Activated T-helper 1 cell treated with Interleukin-2 at 50 U/mL for 16 hours (primary cell): ENCODE data around the gene UBE2G2.

Source experiments
- DNase-seq: peaks from one replicate; pipeline ENCODE4 v3.0.0-alpha.2; 2020; ENCODE audit warnings: low read depth

The UBE2G2 gene

DNA sequence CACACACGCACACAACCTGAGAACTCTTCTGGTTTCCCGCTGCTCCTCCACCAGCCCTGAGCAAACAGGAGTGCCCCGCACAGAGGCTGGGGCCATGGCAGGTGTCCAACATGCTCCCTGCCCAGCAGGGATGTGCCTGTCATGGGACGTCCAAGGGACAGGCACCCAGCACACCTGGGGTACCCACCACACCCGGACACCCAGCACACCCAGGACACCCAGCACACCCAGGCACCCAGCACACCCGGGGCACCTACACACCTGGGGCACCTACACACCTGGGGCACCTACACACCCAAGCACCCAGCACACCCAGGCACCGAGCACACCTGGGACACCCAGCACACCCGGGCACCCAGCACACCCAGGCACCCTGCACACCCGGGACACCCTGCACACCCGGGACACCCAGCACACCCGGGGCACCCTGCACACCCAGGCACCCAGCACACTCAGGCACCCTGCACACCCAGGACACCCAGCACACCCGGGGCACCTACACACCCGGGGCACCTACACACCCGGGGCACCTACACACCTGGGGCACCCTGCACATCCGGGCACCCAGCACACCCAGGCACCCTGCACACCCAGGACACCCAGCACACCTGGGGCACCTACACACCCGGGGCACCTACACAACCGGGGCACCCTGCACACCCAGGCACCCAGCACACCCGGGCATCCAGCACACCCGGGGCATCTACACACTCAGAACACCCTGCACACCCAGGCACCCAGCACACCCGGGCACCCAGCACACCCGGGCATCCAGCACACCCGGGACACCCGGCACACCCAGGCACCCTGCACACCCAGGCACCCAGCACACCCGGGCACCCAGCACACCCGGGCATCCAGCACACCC lies 37.9 kb downstream of the UBE2G2 start:
- no peak for DNase-seq

- DNase-seq: no peak
Measured at GRCh38 chr21:44763050-44763378, 38.6 kb downstream of the UBE2G2 start.

- DNase-seq: no peak
Measured at GRCh38 chr21:44762221-44763049, 39.2 kb downstream of the UBE2G2 start.

GRCh38 chr21:44761747-44762208 lies 39.8 kb downstream of the UBE2G2 start:
- DNase-seq: no peak

DNA sequence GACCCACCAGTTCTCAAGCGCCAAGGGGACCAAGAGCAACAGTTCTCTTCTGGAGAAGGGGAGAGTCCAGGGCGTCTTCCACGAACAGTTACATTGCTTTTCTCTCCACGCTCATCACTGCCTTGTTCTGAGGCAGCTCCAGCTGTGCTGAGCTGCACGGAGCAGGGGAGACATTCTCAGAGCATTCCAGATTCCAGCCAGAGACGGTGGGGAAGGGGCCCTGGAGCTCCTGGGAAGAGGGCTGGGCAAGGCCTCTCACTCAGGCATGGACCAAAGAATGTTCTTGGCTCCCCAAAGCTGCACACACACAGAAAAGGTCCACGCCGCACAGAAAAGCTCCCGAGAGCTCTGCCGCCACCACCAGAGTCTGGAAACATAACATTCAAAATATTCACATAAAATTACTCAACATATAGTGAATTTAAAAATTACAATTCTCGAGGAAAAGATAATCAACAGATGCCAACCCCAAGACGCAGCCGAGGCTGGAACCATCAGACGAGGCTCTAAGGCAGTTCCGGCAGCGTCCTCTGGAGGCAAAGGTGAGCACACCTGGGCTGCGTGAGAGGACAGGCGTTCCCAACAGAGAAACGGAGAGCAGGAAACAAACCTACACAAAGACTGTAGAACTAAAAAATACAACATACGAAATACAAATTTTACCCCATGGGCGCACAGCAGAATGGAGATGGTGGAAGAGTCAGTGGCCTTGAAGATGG lies 40.5 kb downstream of the UBE2G2 start:
- no peak for DNase-seq

GRCh38 chr21:44760376-44760775 lies 41.2 kb downstream of the UBE2G2 start:
- DNase-seq: no peak

DNA sequence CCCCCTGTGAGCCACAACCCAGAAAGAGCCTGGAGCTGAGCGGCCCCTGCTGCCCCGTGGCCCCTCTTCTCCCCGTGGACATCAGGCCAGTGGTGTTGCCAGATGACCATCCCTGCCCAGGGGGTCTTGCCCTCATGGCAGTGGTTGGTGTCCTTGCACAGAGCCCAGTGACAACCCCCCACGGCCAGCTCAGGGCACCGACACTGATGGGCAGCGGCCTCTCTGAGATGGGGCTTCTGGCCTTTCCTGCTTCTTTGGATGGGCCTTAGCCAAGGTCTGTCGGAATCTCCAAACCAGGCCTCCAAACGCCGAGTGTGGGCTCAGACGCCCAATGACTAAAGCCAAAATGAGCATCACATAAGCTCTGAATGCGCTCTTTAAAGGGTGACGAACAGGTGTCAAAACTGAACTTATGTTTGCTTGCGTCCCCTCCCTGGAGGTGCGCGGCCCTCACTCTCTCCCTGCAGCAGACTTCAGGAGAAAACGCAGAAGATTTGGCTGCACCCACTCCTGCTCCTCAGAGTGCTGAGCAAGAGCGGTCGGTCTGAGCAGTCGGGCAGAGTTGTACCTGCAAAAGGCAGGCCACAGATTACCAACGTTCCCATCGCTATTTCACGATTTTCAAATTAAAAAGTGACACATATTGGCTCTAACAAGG lies 41.9 kb downstream of the UBE2G2 start:
- no peak for DNase-seq

DNA sequence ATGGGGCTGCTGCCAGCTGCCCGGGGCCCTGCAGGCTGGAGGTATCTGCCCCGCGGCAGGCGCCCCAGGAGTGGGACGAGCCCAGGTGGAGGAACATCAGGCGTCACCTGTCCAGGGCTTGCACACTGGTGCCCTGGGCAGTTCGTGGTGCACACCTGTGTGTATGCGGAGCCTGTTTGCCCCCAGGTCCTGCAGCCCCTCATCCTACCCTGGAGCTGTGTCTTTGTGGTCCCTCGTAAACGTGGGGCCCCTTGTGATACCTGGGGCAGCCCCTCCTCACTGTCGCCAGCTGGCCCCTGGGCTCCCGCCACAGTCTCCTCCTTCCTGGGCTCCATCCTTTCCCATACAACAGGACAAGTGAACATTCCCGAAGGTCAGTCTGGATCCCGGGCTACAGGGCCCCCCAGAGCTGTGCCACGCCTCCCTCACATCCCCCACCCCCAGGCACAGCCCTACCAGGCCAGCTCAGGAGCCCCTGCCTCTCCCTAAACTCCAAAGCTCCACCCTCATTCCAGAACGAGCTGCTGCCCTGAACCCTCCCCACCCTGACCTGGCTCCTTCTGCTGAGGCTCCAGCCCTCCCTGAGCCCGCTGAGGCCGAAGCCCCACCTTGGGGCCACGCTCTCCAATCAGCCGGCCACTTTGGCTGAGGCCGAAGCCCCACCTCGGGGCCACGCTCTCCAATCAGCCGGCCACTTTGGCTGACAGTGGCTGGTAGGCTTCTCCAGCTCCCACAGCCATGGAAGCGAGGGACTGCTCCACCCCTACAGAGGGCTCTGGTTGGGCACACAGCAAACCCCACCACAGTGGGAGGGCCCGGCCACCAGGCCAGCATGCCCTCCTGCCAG lies 42.6 kb downstream of the UBE2G2 start:
- no peak for DNase-seq

- DNase-seq: no peak
Measured at GRCh38 chr21:44758141-44758561, 43.5 kb downstream of the UBE2G2 start.

DNA sequence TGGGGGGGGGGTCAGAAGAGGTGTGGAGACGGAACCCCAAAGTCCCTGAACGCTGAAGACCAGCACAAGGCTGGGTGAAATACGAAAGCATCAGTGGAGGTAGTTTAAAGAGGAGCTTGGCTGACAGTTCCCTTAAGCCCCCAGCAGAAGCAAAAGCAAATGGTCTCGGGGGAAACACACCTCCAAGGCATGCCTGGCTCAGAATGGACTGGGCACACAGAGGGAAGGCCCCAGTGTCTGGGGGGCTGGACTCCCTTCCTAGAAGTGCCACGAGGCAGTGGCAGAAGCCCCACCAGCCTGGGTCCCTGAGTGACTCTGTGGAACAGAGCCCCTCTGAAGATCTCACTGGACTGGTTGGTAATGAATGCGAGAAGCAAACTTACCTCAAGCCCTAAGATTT lies 43.9 kb downstream of the UBE2G2 start:
- no peak for DNase-seq

DNA sequence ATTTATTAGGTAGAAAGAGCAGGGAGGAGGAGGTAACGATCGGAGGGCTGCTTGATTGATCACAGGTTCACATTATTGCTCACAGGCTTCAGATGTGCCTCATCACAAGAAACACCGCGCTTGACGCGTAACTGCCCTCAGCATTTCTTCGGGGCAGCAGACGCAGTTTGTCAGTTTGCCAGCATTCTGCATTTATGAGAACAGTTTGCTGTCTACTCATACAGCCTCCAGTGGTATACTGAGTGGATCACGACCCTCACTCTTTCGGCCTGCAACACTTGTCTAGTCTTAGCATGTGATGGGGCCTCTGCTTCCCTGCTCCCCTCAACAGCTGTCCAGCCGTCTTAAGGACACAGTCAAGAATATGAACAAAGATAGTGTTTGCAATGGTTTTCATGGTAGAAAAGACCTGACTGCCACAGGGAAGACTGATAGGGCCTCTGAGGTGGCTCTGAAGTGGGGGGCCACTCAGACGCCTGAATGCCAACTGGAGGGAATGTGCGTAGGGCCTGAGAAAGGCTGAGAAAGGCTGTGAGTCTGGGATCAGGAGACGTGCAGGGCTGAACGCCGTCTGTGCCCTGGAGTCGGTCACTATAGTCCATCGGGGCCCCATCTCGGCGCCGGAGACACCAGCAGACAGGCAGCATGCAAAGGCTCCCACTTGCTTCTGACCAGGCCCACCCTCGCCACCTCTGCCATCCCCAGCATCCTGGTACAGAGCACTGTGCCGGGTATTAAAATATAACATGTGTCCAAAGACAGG lies 45.0 kb downstream of the UBE2G2 start:
- no peak for DNase-seq

- DNase-seq: no peak
Measured at GRCh38 chr21:44755227-44755626, 46.4 kb downstream of the UBE2G2 start.

DNA sequence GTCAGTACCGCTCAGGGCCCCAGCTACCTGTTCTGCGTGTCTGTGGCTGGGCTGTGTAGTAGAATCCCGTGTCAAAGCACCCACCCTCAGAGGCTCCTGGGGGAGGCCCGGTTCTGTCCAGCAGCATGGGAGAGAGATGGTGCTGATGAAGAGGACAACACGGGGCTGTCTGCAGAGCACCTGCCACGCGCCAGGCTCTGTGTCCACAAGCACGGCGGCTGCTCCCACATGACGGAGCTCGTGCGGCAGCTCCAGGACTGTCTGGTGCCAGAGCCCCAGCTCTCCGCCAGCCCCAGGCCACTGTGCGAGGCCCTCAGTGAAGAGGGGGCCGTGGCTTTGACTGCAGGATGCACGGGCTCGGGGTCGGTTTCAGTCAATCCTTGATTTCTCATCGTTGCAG lies 48.3 kb downstream of the UBE2G2 start:
- DNase-seq: no peak

DNA sequence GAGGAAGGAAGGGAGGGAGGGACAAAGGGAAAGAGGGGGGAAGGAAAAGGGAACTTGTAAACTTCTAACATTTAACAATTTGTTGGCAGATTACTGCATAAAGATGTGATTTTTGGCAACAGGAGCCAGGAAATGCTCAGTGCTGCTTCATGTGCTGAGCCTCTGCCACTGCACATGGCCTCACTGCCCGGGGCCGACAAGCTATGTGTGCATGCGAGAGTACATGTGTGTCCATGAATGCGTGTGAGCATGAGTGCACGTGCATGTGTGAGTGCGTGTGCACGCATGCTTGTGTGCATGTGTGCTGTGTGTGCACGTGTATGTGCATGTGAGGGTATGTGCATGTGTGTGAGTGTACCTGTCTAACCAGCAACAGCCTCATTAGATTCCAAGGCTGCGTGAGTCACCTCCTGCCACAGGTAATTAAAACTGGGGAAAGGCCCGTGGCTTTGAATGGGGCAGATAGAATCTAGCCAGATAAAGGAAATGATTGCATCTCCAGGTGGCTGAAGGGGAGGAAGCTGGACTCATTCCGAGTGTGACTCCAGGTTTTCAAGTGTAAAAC lies 48.9 kb downstream of the UBE2G2 start:
- DNase-seq: no peak

DNA sequence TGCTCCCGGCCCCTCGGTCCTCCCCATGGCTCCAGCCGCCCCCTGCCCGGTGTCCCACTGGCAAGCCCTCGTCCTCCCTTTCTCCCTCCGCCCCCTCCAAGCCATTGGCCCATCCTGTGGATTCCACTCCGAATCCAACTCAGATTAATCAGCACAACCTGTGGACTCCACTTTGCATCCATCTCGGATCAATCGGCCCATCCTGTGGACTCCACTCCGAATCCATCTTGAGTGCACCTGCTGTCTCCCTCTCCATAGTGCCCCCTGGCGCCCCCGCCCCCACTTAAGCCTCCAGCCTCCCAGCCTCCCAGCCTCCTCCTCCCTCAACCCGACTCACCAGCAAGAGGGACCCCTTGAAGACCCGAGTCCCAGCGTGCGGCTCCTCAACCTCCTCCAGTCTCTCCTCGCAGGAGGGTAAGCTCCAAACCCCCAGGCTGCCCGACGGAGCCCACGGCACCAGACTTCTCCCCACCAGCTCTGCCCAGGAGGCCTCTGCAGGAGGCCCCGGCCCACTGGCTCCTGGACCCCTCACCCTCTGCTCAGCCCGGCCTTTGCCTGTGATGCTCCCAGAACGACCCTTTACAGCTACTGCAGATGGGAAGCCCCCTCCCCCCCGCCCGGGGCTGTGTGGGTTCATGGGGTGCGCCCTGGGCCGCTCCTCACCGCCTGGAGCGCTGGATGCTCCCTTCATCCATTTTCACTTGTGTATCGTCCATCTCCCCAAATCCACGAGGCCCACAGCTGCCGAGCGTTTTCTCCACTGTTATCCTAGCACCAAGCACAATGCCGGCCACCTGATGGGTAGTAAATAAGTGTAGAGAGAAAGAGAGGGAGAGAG lies 49.6 kb downstream of the UBE2G2 start:
- no peak for DNase-seq

DNA sequence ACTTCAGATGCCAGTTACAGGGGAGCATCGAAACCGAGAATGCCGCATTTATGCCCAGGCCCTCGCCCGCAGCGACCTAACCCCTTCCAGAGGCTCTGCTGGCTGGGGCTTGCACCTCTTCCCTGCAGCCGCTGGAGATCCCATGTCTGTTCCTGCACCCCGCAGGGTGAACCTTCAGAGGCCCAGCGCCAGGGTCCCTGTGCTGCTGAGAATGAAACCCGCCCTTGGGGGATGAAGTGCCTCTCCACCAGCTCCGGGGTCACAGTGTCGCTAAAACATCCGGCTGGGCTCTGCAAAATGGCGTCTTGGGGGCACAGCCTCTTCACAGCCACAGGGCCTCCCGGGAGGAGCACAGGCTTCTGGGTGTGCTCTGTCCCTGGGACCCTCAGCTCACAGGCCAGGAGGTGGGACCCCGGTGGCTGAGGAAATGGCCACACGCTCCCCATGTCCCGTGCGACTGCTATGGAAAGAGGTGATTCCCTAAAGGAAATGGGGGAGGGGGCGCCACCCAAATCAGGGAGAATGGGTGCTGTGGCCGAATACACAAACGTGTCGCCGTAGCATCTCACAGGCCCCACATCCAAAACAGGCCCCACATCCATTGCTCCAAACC lies 50.3 kb downstream of the UBE2G2 start:
- DNase-seq: no peak

GRCh38 chr21:44750675-44751025 lies 51.0 kb downstream of the UBE2G2 start:
- no peak for DNase-seq

DNA sequence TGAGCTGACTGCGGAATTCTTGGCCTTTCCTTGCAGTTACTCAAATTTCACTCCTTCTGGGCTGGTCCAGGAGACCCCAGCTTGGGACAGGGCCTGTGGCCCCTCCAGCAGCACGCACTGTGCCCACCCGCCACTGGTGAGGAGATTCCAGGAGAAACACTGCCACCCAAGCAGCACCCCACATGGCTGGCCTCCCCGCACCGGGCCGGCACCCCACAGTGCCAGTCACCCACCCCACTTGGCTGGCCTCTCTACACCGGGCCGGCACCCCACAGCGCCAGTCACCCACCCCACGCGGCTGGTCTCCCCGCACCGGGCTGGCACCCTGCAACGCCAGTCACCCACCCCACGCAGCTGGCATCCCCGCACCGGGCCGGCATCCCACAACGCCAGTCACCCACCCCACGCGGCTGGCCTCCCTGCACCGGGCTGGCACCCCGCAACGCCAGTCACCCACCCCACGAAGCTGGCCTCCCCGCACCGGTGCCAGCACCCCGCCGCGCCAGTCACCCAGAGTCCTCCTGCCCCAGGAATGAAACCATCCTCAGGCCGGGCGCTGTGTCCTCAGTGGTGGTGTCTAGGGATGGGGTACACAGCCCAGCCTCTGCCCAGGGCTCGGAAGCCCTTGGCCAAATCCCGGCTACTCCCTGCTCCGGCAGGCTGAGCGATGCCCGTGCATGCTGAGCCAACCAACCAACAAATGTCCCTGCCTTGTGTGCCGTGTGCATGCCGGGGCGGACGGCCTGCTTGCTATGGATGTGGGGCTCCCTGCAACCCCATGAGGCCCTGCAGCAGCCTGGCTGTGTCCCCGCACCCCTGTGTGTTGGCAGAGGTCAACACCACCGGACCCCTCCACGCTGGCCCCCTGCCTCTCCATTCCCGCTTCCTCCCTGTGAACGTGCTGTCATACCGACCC lies 51.6 kb downstream of the UBE2G2 start:
- DNase-seq: no peak
